ENCODE results near the gene OR2A42. TPM values are rescaled to one million over a fixed set of nuclear protein-coding genes. Genes with fewer than 3 reads are reported as not detected.
"Not testable (repeated sequence)": the region's sequence is repeated elsewhere in the genome, so short reads cannot be mapped to it uniquely, and the experiment has no call there.

OR2A42 gene
- total RNA-seq, 1 experiment from 2014 or later, result not detected

- not testable (repeated sequence) for DNase-seq; H3K36me3 Mint-ChIP-seq (ENCODE audit: insufficient read depth in 1 of 3, low read depth in 3 of 3); H3K27me3 Mint-ChIP-seq (ENCODE audit: low read depth)
These were observed 60.3 kb downstream of the OR2A42 start for GRCh38 chr7:144179165-144179479.

More at GRCh38 chr7:144179165-144179479, 60.3 kb downstream of the OR2A42 start:
- H2BK12ac ChIP-seq (ENCODE audit: insufficient read length, low read depth, low read length); H3K4me2 ChIP-seq (ENCODE audit: insufficient read depth, insufficient read length, low read length); H3K9me3 Mint-ChIP-seq; H3K4me3 Mint-ChIP-seq; H2BK15ac ChIP-seq (ENCODE audit: low read depth, low read length); H3K4ac ChIP-seq (ENCODE audit: low read depth, low read length); H2BK5ac ChIP-seq (ENCODE audit: insufficient read length, low read length); H3K23ac ChIP-seq (ENCODE audit: insufficient read length, low read depth, low read length); H3K27ac Mint-ChIP-seq; H2AFZ ChIP-seq (ENCODE audit: low read length); H3K4me1 ChIP-seq (ENCODE audit: insufficient read depth, low read length); H4K91ac ChIP-seq (ENCODE audit: insufficient read length, low read depth, low read length); H3K18ac ChIP-seq (ENCODE audit: insufficient read length, low read depth, low read length); H3K79me2 ChIP-seq (ENCODE audit: insufficient read depth, low read length); H3K9ac ChIP-seq (ENCODE audit: extremely low read depth, insufficient read length, low read length); H3K27ac ChIP-seq (ENCODE audit: insufficient read length, low read depth, low read length); H3K27me3 ChIP-seq (ENCODE audit: insufficient read depth, low read length); H2BK120ac ChIP-seq (ENCODE audit: low read depth, low read length, poor library complexity, severe bottlenecking); H3K14ac ChIP-seq (ENCODE audit: insufficient read depth, low read length); H2BK20ac ChIP-seq (ENCODE audit: low read depth, low read length, poor library complexity, severe bottlenecking); H3K79me1 ChIP-seq (ENCODE audit: insufficient read depth, low read depth, low read length, poor library complexity, severe bottlenecking); H4K8ac ChIP-seq (replicated peaks; ENCODE audit: insufficient read length, low read depth, low read length); H2AK5ac ChIP-seq (ENCODE audit: insufficient read length, low read length); H3T11ph ChIP-seq (ENCODE audit: low read length); H3K56ac ChIP-seq (ENCODE audit: insufficient read length, low read depth, low read length); H3K4me1 Mint-ChIP-seq; H4K20me1 ChIP-seq (ENCODE audit: control insufficient read depth, insufficient read depth, insufficient read length); H3K23me2 ChIP-seq (ENCODE audit: insufficient read length, low read depth, low read length, poor library complexity, severe bottlenecking); H4K5ac ChIP-seq (ENCODE audit: insufficient read length, low read depth, low read length); H3K9me3 ChIP-seq (ENCODE audit: control insufficient read depth, low read depth, low read length): not testable (repeated sequence)
- WGBS (ENCODE audit: extremely low coverage, insufficient read length, low lambda C conversion rate), result no CpG with 5 or more reads among the region's 2 CpGs
